Tibial nerve (tissue), 4 donors: ENCODE results near the gene CCR5.

Source experiments
- CTCF ChIP-seq, 5 experiments: fragments of 200-600 bp in 3 of 5; fragments of 450-650 bp in 2 of 5; sonication (generic) in 3 of 5; IDR thresholded peaks; one replicate each; pipeline ENCODE4 v1.5.1; 2016 to 2019; ENCODE audit warnings: antibody characterized with exemption in 5 of 5, mild to moderate bottlenecking in 3 of 5, moderate library complexity in 2 of 5
- EP300 ChIP-seq, 2 donors: sonication (generic); formaldehyde crosslinking; IDR thresholded peaks; one replicate each; pipeline ENCODE4 v1.6.1; 2017; ENCODE audit warnings: antibody characterized with exemption in 2 of 2, mild to moderate bottlenecking in 1 of 2
- POLR2A ChIP-seq, 2 donors: fragments of 450-650 bp; IDR thresholded peaks; one replicate each; pipeline ENCODE4 v1.6.1; 2017; ENCODE audit warnings: antibody characterized with exemption in 2 of 2, mild to moderate bottlenecking in 2 of 2, moderate library complexity in 2 of 2

GRCh38 chr3:46395210-46395661 lies 24.5 kb downstream of the CCR5 start:
- TF ChIP-seq POLR2A (IDR thresholded peaks at IDR 0.05) (no peak), CTCF (IDR thresholded peaks at IDR 0.05) (no peak), EP300 (IDR thresholded peaks at IDR 0.05) (no peak)
